Right ventricle myocardium superior (tissue), 1 donor: Measurements from ENCODE around the gene TIMM21. TPM values are rescaled to one million over a fixed set of nuclear protein-coding genes. Genes with fewer than 3 reads are reported as not detected.

Experiments
- total RNA-seq: library from RNA; stranded (reverse); fragmentation: NEBNext Ultra II Directional; extraction: Animal tissue kit (Norgen Biotek cat#: 25700); gene quantifications from one replicate; pipeline ENCODE4 v1.2.1, GENCODE V29; 2021
- donor health status: DM: no; HTN: yes; CAD: no; lungs with severe emphysema.

The TIMM21 gene
- total RNA-seq, 1 donor from 2014 or later, result 158 TPM

Other genes with a start within 250 kb of the TIMM21 start
- gene FBXO15, start 689 bp upstream of the TIMM21 start, total RNA-seq, result not detected
- gene CYB5A, start 143.4 kb downstream of the TIMM21 start, total RNA-seq, result 101 TPM
- gene C18orf63, start 167.3 kb downstream of the TIMM21 start, total RNA-seq, result not detected